ENCODE data around the gene PPARD.

PPARD gene

GRCh38 chr6:35445691-35446090, 103.3 kb downstream of the PPARD start:
- peak; percentile 22 to 33 for DNase-seq

- no peak for DNase-seq
Measured at GRCh38 chr6:35448191-35448590, 105.8 kb downstream of the PPARD start.

- DNase-seq, result peak; percentile 92 to 93
Measured at GRCh38 chr6:35449287-35449881, 107.0 kb downstream of the PPARD start.

GRCh38 chr6:35451354-35452182, 109.2 kb downstream of the PPARD start:
- DNase-seq, result no peak

- DNase-seq, result peak; percentile 77 to 91
Measured at GRCh38 chr6:35452183-35453090, 110.1 kb downstream of the PPARD start, which contains the start of gene FANCE. FANCE (plus strand) TSS chr6:35452338; CDS start chr6:35452546, 208 bp downstream.

- no peak for DNase-seq
Measured at GRCh38 chr6:35453236-35453635, 110.9 kb downstream of the PPARD start.

- no peak for DNase-seq
Measured at GRCh38 chr6:35454391-35455110, 112.2 kb downstream of the PPARD start.

GRCh38 chr6:35457907-35458306, 115.5 kb downstream of the PPARD start:
- DNase-seq, result no peak

GRCh38 chr6:35461270-35461669, 118.9 kb downstream of the PPARD start:
- peak in 1 of 2 experiments; percentile 24 for DNase-seq

- DNase-seq, result no peak
Measured at GRCh38 chr6:35463292-35463691, 120.9 kb downstream of the PPARD start.

GRCh38 chr6:35465646-35466045, 123.3 kb downstream of the PPARD start:
- no peak for DNase-seq

- peak; percentile 99 for DNase-seq
Measured at GRCh38 chr6:35468181-35468979, 126.0 kb downstream of the PPARD start, which contains the start of gene RPL10A. RPL10A (plus strand) TSS chr6:35468401; CDS start chr6:35468435, 34 bp downstream.

- no peak for DNase-seq
Measured at GRCh38 chr6:35468980-35469750, 126.8 kb downstream of the PPARD start.

- no peak for DNase-seq
Measured at GRCh38 chr6:35469751-35470662, 127.6 kb downstream of the PPARD start.

GRCh38 chr6:35470663-35471120, 128.3 kb downstream of the PPARD start:
- DNase-seq, result no peak

GRCh38 chr6:35471836-35472345, 129.5 kb downstream of the PPARD start:
- no peak for DNase-seq

- DNase-seq, result no peak
Measured at GRCh38 chr6:35473075-35473849, 130.9 kb downstream of the PPARD start.

GRCh38 chr6:35473850-35474130, 131.4 kb downstream of the PPARD start:
- DNase-seq, result no peak

Measured in AML-193 (cell line).